K562 (cell line): ENCODE results near the gene SUPT5H. TPM values are rescaled to one million over a fixed set of nuclear protein-coding genes. Genes with fewer than 3 reads are reported as not detected.

Experiments
- BRF1 ChIP-seq: IDR thresholded peaks from 3 replicates; pipeline ENCODE4 v1.6.1; 2011; ENCODE audit warnings: borderline replicate concordance, mild to moderate bottlenecking; ENCODE audit not compliant: insufficient read length; ENCODE audit errors: extremely low read depth
- HBP1 ChIP-seq: fragments of 450-650 bp; formaldehyde crosslinking; IDR thresholded peaks from 2 replicates; pipeline ENCODE4 v1.4.0; 2022; ENCODE audit warnings: missing genetic modification characterization
- MECOM ChIP-seq: fragments of 250-450 bp; sonication (Bioruptor Pico); IDR thresholded peaks from 2 replicates; pipeline ENCODE4 v1.8.0; 2022; ENCODE audit warnings: inconsistent platforms
- NONO ChIP-seq, 2 experiments: fragments of 200-400 bp in 1 of 2; fragments of 450-650 bp in 1 of 2; formaldehyde crosslinking in 1 of 2; IDR thresholded peaks; 2 replicates each; pipeline ENCODE4 v1.6.1; 2017; ENCODE audit warnings: low read depth in 2 of 2, mild to moderate bottlenecking in 2 of 2, moderate library complexity in 2 of 2, low read length in 1 of 2
- REST ChIP-seq, 2 experiments: fragments of 450-650 bp; formaldehyde crosslinking in 1 of 2; IDR thresholded peaks; 2 replicates each; pipeline versions ENCODE4 v1.4.0 to v1.6.1; 2014 to 2020; ENCODE audit warnings: mild to moderate bottlenecking in 2 of 2, borderline replicate concordance in 1 of 2, low read depth in 1 of 2
- RFX5 ChIP-seq: IDR thresholded peaks from 2 replicates; pipeline ENCODE4 v1.6.1; 2011; ENCODE audit warnings: low read depth, mild to moderate bottlenecking, improper control_type of control experiment, low read length
- SMARCA4 ChIP-seq: fragments of 450-650 bp; IDR thresholded peaks from 2 replicates; pipeline ENCODE4 v1.6.1; 2016
- XRCC5 ChIP-seq: fragments of 200-400 bp; formaldehyde crosslinking; IDR thresholded peaks from 2 replicates; pipeline ENCODE4 v1.6.1; 2017; ENCODE audit warnings: low read depth, mild to moderate bottlenecking, low read length
- ZNF740 ChIP-seq, 3 experiments: fragments of 200-800 bp in 1 of 3; sonication (Bioruptor generic) in 1 of 3; sonication (generic) in 1 of 3; formaldehyde crosslinking in 1 of 3; IDR thresholded peaks; 2 replicates each; pipeline versions ENCODE4 v1.6.1 to v1.8.0; 2016 to 2022; ENCODE audit warnings: mild to moderate bottlenecking in 2 of 3, missing compliant biosample characterization in 2 of 3, missing genetic modification characterization in 2 of 3, missing genetic modification reagents in 1 of 3
- polyA plus RNA-seq, 8 experiments: library from polyadenylated mRNA; depleted of rRNA in 4 of 8; stranded (reverse) in 5 of 8; unstranded in 3 of 8; fragments of >200 nt; fragmentation: Nextera tagmentation in 2 of 8; fragmentation: Illumina TruSeq in 1 of 8; extraction: Ambion mirVana in 2 of 8; extraction: Trizol in 1 of 8; gene quantifications; 2 replicates each; pipeline versions ENCODE4 v1.2.1 to v1.2.3, GENCODE V29; 2011 to 2014; ENCODE audit warnings: inconsistent platforms in 1 of 8, missing spikeins in 1 of 8
- total RNA-seq, 7 experiments: library from RNA; depleted of rRNA in 6 of 7; stranded (reverse); fragments of >200 nt in 6 of 7; fragmentation: Illumina TruSeq in 2 of 7; extraction: Trizol in 2 of 7; gene quantifications; 2 replicates each; pipeline versions ENCODE4 v1.2.1 to v1.2.3, GENCODE V29; 2011 to 2021; ENCODE audit warnings: low replicate concordance in 1 of 7
- TF ChIP-seq, protein P1 (sequence below), 2 experiments: fragments of 450-650 bp; conservative IDR thresholded peaks; 2 replicates each; pipeline ENCODE4 v1.6.1; 2017; ENCODE audit warnings: mild to moderate bottlenecking in 2 of 2, moderate library complexity in 2 of 2
- TF ChIP-seq, protein P2 (sequence below), 2 experiments: fragments of 450-650 bp; IDR thresholded peaks; 2 replicates each; pipeline ENCODE4 v1.6.1; 2016

SUPT5H gene
- total and polyA plus RNA-seq, 9 of the 15 experiments (the other 6 are each of a cell fraction or from before 2014, with no cell fraction given) = 13.3 to 85.9 (median 35.9) TPM

DNA sequence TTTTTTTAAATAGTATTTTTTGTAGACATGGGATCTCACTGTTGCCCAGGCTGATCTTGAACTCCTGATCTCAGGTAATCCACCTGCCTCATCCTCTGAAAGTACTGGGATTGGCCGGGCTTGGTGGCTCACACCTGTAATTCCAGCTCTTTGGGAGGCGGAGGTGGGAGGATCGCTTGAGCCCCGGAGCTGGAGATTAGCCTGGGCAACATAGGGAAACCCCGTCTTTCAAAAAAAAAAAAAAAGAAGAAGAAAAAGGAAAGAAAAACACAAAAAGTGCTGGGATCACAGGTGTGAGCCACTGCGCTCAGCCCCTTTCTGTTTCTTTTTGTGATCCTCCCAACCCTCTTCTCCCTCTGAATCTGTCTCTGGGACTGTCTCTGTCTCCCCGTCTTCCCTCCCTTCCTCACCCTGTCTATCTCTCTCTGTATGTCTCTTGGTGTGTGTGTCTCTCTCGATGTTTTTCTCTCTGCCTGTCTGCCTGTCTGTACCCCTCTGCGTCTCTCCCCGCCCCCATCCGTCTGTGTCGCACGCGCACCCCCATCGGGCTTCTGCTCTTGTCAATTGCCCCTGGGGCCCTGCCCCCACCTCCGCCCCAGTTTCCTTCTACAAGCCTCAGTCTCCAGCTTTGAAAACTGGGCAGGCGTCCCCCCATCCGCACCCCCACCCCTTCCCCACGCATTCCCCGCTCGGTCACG, 39.3 kb upstream of the SUPT5H start (continued):
- TF ChIP-seq REST (IDR thresholded peaks at IDR 0.05; ENCODE audit: borderline replicate concordance) (no peak), REST (CRISPR knock-in tag; IDR thresholded peaks at IDR 0.05; ENCODE audit: low read depth) (no peak), ZNF740 (CRISPR knock-in tag; IDR thresholded peaks at IDR 0.05) (no peak), ZNF740 (tag; IDR thresholded peaks at IDR 0.05) (peak in 1 of 2 experiments; percentile 44; a peak in 1 of 4 replicates), NONO (IDR thresholded peaks at IDR 0.05; ENCODE audit: low read depth in 2 of 2, low read length in 1 of 2) (no peak), MECOM (CRISPR knock-in tag) (no peak), HBP1 (peak; percentile 66; the same call in 1 of the 2 replicates), SMARCA4 (peak; percentile 41), BRF1 (no peak), RFX5 (no peak), XRCC5 (no peak)
- TF ChIP-seq, protein P1, sequence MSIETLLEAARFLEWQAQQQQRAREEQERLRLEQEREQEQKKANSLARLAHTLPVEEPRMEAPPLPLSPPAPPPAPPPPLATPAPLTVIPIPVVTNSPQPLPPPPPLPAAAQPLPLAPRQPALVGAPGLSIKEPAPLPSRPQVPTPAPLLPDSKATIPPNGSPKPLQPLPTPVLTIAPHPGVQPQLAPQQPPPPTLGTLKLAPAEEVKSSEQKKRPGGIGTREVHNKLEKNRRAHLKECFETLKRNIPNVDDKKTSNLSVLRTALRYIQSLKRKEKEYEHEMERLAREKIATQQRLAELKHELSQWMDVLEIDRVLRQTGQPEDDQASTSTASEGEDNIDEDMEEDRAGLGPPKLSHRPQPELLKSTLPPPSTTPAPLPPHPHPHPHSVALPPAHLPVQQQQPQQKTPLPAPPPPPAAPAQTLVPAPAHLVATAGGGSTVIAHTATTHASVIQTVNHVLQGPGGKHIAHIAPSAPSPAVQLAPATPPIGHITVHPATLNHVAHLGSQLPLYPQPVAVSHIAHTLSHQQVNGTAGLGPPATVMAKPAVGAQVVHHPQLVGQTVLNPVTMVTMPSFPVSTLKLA (conservative IDR thresholded peaks at IDR 0.05) = peak in 1 of 2 experiments; percentile 49; a peak in 1 of 4 replicates
- TF ChIP-seq, protein P2, sequence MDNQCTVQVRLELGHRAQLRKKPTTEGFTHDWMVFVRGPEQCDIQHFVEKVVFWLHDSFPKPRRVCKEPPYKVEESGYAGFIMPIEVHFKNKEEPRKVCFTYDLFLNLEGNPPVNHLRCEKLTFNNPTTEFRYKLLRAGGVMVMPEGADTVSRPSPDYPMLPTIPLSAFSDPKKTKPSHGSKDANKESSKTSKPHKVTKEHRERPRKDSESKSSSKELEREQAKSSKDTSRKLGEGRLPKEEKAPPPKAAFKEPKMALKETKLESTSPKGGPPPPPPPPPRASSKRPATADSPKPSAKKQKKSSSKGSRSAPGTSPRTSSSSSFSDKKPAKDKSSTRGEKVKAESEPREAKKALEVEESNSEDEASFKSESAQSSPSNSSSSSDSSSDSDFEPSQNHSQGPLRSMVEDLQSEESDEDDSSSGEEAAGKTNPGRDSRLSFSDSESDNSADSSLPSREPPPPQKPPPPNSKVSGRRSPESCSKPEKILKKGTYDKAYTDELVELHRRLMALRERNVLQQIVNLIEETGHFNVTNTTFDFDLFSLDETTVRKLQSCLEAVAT (IDR thresholded peaks at IDR 0.05) = peak; percentile 37 to 62; a peak in 2 of 4 replicates
